Testis (tissue), 2 donors: ENCODE measurements around the gene RGL3.

Source experiments
- CTCF ChIP-seq, 3 experiments: fragments of 450-650 bp in 2 of 3; fragments of 200-600 bp in 1 of 3; sonication (generic) in 1 of 3; IDR thresholded peaks; one replicate each; pipeline ENCODE4 v1.5.1; 2016 to 2019; ENCODE audit warnings: antibody characterized with exemption in 3 of 3, mild to moderate bottlenecking in 2 of 3, moderate library complexity in 1 of 3
- POLR2A ChIP-seq: fragments of 450-650 bp; IDR thresholded peaks from one replicate; pipeline ENCODE4 v1.6.1; 2017; ENCODE audit warnings: antibody characterized with exemption, mild to moderate bottlenecking, moderate library complexity

- TF ChIP-seq CTCF (IDR thresholded peaks at IDR 0.05) (no peak), POLR2A (no peak)
Observed at GRCh38 chr19:11373166-11373884, 45.8 kb downstream of the RGL3 start.
